Spleen (tissue), 7 donors: ENCODE data around the gene PKHD1.

Experiments
- POLR2A ChIP-seq, 3 donors: fragments of 450-650 bp; IDR thresholded peaks; one replicate each; pipeline ENCODE4 v1.5.1; 2017; ENCODE audit warnings: antibody characterized with exemption in 3 of 3, mild to moderate bottlenecking in 1 of 3
- POLR2AphosphoS5 ChIP-seq, 3 donors: sonication (generic); formaldehyde crosslinking; IDR thresholded peaks; one replicate each; pipeline ENCODE4 v1.5.1; 2017; ENCODE audit warnings: antibody characterized with exemption in 3 of 3
- TF ChIP-seq, protein P1 (sequence below), 11 experiments: fragments of 200-600 bp in 7 of 11; fragments of 450-650 bp in 4 of 11; sonication (generic) in 4 of 11; IDR thresholded peaks in 8 of 11; conservative IDR thresholded peaks in 3 of 11; 1 replicate in 7 of 11; 2 replicates in 4 of 11; pipeline versions ENCODE4 v1.4.0 to v1.8.0; 2016 to 2021; ENCODE audit warnings: antibody characterized with exemption in 11 of 11, inconsistent platforms in 4 of 11, mild to moderate bottlenecking in 1 of 11
- donor health status: DM: no; HTN: no; CAD: no; lungs with moderate emphysema.
- donor health status: DM: no; HTN: no; CAD: no.
- donor health status: DM: no; HTN: no; CAD: no.

DNA sequence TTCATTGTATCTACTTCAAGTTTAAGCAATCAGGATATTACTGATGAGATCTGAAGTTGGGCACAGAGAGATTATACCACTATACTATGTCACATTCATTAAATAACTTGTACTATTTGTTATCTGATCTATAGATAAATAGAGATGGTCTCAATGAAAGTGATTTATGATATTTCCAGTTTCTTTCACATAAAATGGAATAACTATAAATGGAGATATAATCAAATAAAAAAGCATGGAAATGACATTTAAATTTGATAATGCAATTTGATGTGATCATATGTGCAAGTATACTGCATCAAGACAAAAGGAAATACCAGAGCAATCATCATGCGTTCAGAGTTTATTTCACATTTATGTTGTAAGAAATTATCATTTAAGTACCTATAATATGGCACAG is 368.9 kb downstream of the PKHD1 start:
- TF ChIP-seq, protein P1, sequence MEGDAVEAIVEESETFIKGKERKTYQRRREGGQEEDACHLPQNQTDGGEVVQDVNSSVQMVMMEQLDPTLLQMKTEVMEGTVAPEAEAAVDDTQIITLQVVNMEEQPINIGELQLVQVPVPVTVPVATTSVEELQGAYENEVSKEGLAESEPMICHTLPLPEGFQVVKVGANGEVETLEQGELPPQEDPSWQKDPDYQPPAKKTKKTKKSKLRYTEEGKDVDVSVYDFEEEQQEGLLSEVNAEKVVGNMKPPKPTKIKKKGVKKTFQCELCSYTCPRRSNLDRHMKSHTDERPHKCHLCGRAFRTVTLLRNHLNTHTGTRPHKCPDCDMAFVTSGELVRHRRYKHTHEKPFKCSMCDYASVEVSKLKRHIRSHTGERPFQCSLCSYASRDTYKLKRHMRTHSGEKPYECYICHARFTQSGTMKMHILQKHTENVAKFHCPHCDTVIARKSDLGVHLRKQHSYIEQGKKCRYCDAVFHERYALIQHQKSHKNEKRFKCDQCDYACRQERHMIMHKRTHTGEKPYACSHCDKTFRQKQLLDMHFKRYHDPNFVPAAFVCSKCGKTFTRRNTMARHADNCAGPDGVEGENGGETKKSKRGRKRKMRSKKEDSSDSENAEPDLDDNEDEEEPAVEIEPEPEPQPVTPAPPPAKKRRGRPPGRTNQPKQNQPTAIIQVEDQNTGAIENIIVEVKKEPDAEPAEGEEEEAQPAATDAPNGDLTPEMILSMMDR (IDR thresholded peaks at IDR 0.05 in 8 of 11, conservative IDR thresholded peaks at IDR 0.05 in 3 of 11), result no peak
- TF ChIP-seq POLR2A (IDR thresholded peaks at IDR 0.05) (no peak), POLR2AphosphoS5 (IDR thresholded peaks at IDR 0.05) (no peak)
